ENCODE results near the gene ACOT13. TPM values are rescaled to one million over a fixed set of nuclear protein-coding genes. Genes with fewer than 3 reads are reported as not detected.
"Not testable (repeated sequence)": the region's sequence is repeated elsewhere in the genome, so short reads cannot be mapped to it uniquely, and the experiment has no call there.

ACOT13 gene
- polyA plus RNA-seq (2012; ENCODE audit: insufficient read depth, insufficient read length): 103 TPM

GRCh38 chr6:24666641-24667377 is at the start of gene ACOT13, which contains the start of gene TDP2:
ACOT13 (plus strand) TSS chr6:24667077; CDS start chr6:24667264, 187 bp downstream.
TDP2 (minus strand) TSS chr6:24666899; CDS start chr6:24666862, 37 bp downstream.
- peak; percentile 97 for DNase-seq (ENCODE audit: low read depth, low spot score)
- H3K4me3 ChIP-seq (ENCODE audit: low read length): peak within 1 kb of the TSS; percentile 99

GRCh38 chr6:24619661-24620060 is 47.2 kb upstream of the ACOT13 start:
- no peak for DNase-seq (ENCODE audit: low read depth, low spot score)

GRCh38 chr6:24620637-24621036 is 46.2 kb upstream of the ACOT13 start:
- H3K4me3 ChIP-seq (ENCODE audit: low read length): no peak overlapping the region
- DNase-seq (ENCODE audit: low read depth, low spot score): no peak

More at GRCh38 chr6:24619661-24620060, 47.2 kb upstream of the ACOT13 start:
- H3K4me3 ChIP-seq (ENCODE audit: low read length): no peak overlapping the region

DNA sequence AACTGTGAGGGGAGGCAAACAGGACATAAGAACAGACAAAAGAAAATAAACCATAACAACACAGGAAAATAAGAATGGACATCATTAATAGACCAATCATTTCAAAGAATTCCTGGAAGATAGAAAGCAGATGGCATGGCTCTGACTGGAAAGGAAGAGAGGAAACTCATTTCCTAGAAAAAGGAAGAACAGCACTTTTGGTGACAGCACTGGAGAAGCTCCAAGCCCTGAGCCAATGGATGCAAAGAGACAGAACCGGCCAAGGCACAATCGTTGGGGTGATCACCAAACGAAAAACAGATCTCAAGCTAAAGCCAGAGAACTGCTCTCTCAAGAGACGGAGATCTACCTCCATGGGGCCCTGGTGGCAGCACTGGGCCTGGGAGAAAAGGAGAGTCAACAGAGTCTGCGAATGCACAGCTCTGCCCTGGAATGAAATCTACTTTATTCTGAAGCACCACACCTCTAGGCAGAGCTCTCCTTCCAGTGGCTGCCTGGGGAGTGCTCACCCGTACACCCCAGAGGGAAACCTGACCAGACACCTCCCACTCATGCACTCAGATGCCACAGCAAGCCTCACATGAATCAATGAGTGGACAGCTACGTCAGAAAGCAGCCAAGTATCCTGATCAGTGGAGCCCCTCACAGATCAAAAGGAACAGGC is 45.1 kb upstream of the ACOT13 start:
- H3K4me3 ChIP-seq (ENCODE audit: low read length): no peak overlapping the region
- DNase-seq (ENCODE audit: low read depth, low spot score): no peak

DNA sequence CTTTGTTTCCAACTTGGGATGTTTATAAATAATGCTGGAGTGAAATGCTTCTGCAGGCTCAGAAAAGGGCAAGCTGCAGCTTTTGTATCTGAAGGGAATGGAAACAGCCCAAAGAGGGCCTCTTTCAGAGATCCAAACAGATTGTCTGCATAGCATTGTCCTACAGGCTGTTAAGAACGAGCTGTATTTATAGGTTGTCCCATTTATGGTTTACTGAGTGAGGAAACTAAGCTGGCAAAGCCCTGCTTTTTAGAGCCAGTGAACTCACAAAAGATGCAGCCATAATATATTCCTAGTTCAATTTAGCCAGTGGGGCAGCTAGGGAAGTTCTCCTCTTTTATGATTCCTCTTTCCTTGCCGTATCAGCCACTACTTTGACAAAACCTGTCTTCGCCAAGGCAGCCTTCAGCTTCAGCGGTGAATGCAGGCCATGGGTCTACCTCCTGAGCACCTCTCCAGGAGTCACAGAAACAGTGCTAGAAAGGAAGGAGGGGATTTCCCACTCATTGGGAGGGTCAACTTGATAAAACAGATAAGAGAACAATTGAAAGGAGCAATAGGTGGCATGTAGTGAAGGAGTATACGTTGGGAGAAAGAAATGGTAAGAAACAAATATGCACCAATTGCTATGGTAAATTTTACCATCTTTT is 35.9 kb upstream of the ACOT13 start:
- no peak for DNase-seq (ENCODE audit: low read depth, low spot score)
- H3K4me3 ChIP-seq (ENCODE audit: low read length): no peak overlapping the region

DNA sequence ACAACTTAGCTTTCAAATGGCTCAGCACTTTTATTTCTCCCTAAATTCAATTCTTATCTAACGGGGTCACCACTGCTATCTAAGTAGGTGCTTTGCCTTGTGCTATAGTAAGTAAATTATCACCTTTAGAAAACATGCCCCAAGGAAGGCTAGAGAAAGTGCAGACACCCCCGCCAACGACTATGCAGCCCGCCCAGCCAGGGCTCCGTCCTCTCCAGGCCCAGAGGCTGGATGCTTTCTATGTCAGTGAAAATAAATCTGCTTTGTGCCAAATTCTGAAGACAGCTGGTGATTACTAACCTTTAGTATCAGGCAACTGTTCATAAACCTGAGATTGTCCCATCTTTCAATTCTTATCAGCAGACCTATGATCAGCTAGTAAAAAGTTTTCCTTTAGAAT is 35.2 kb upstream of the ACOT13 start:
- no peak overlapping the region for H3K4me3 ChIP-seq (ENCODE audit: low read length)
- no peak for DNase-seq (ENCODE audit: low read depth, low spot score)

DNA sequence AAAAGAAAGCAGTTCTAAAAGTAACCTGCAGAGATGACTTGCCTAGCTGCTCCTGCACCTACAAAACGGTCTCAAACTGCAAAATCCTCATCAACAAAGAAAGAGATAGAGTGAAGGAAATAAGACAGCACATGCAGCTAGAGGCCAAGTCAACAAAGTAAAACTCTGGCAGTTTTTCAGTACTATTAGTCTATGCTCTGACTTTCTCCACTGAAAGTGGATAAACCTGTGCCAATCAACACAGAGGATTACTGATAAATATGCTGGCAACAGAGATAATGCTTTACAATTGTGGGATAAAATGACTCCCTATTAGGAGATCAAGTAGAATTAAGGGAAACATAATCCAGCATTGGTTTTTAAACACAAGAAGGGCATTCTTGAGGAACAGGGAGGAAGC is 34.3 kb upstream of the ACOT13 start:
- no peak overlapping the region for H3K4me3 ChIP-seq (ENCODE audit: low read length)
- no peak for DNase-seq (ENCODE audit: low read depth, low spot score)

DNA sequence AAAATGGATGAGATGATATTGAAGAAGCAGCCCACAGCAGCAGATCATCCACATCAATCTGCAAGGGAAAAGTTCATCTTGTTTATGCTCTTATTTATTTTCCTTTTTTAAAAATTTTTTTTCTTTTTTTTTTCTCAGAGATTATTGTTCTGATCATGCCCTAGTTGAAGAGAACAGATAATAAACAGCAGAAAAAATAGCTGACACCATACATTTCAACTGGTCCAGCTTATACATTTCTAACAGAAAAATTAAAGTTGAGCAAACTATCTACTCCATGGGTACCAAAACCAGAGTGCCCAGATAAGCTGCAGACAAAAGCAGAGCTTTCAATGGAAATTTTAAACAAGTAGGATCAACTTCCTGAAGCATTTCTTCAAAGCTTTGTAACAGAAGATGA is 30.2 kb upstream of the ACOT13 start:
- no peak for DNase-seq (ENCODE audit: low read depth, low spot score)
- H3K4me3 ChIP-seq (ENCODE audit: low read length): no peak overlapping the region

GRCh38 chr6:24640166-24640565 is 26.7 kb upstream of the ACOT13 start:
- no peak overlapping the region for H3K4me3 ChIP-seq (ENCODE audit: low read length)
- DNase-seq (ENCODE audit: low read depth, low spot score): no peak

DNA sequence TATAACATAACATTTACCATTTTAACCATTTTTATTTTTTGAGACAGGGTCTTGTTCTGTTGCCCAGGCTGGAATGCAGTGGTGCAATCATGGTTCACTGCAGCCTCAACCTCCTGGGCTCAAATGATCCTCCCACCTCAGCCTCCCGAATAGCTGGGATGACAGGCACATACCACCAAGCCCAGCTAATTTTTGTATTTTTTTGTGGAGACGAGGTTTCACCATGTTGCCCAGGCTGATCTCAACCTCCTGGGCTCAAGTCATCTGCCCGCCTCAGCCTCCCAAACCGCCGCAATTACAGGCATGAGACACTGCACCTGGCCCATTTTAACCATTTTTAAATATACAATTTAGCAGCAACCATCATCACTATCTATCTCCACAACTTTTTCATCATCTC is 26.2 kb upstream of the ACOT13 start:
- not testable (repeated sequence) for H3K4me3 ChIP-seq (ENCODE audit: low read length); DNase-seq (ENCODE audit: low read depth, low spot score)

DNA sequence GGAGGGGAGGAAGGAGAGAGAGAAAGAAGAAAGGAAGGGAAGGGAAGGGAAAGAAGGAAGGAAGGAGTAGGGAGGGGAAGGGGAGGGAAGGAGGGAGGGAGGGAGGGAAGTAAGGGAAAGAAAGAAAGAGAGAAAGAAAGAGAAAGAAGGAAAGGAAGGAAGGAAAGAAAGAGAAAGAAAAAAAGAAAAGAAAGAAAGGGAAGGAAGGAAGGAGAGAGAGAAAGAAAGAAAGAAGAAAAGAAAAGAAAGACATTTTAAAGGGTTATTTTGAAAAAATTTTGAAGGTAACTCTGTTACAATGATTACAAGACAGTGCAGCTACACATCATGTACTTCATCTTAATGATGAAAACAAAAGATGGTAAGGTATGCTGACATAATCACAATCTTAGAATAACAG is 24.8 kb upstream of the ACOT13 start:
- no peak for DNase-seq (ENCODE audit: low read depth, low spot score)
- H3K4me3 ChIP-seq (ENCODE audit: low read length): no peak overlapping the region

GRCh38 chr6:24643920-24644319 is 23.0 kb upstream of the ACOT13 start:
- DNase-seq (ENCODE audit: low read depth, low spot score): no peak
- H3K4me3 ChIP-seq (ENCODE audit: low read length): no peak overlapping the region

- no peak overlapping the region for H3K4me3 ChIP-seq (ENCODE audit: low read length)
- DNase-seq (ENCODE audit: low read depth, low spot score): no peak
These were observed 22.5 kb upstream of the ACOT13 start for GRCh38 chr6:24644377-24644776.

DNA sequence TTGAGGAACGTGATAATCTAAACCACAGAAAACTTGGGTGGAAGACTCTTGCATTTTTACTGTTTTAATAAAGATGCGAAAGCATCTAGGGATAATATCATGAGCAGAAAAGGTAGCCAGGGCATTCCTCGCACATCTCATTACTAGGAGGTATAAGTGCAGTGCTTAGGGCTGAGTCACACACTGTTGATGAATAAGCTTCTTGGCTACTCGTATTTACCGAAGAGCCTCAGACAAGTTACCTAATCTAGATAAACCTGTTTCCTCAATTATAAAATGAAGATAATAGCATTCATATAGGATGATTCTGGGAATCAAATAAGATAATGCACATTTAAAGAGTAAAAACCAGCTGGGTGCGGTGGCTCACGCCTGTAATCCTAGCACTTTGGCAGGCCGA is 20.1 kb upstream of the ACOT13 start:
- no peak overlapping the region for H3K4me3 ChIP-seq (ENCODE audit: low read length)
- DNase-seq (ENCODE audit: low read depth, low spot score): no peak

DNA sequence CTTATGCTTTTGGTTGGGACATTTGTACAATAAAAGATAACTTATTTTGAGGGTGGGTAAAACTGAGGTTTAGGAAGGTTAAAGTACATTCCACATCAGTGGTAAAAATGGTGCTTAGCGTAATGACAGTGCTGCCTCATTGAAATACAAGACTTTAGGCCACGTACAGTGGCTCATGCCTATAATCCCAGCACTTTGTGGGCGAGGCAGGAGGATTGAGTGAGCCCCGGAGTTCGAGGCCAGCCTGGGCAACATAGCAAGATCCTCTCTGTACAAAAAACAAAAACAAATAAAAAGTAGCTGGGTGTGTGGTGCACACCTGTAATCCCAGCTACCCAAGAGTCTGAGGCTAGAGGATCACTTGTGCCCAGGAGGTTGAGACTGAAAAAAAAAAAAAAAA is 18.6 kb upstream of the ACOT13 start:
- DNase-seq (ENCODE audit: low read depth, low spot score): no peak
- H3K4me3 ChIP-seq (ENCODE audit: low read length): no peak overlapping the region

- no peak for DNase-seq (ENCODE audit: low read depth, low spot score)
- no peak overlapping the region for H3K4me3 ChIP-seq (ENCODE audit: low read length)
These were observed 17.2 kb upstream of the ACOT13 start for GRCh38 chr6:24649691-24650090.

GRCh38 chr6:24650365-24650764 is 16.5 kb upstream of the ACOT13 start:
- no peak overlapping the region for H3K4me3 ChIP-seq (ENCODE audit: low read length)
- no peak for DNase-seq (ENCODE audit: low read depth, low spot score)

DNA sequence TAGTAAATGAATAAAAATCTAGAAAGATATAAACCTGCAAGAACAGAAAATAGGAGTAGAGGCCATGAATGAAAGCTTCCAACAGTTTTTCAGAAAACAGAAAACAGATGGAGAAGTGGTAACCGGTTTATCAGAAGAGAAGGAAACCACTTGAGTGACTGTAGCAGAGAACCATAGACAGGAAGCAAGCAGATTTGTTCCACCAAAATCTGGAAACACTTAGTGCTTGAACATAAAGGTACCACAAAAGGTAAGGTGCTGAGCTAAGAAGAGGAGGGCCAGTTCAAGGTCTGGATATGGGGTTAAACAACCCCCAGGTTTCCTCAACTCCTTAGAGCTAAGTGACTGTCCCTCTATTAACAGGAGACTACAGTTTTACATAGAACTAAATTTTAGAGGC is 11.7 kb upstream of the ACOT13 start:
- H3K4me3 ChIP-seq (ENCODE audit: low read length): no peak overlapping the region
- DNase-seq (ENCODE audit: low read depth, low spot score): peak; percentile 45

DNA sequence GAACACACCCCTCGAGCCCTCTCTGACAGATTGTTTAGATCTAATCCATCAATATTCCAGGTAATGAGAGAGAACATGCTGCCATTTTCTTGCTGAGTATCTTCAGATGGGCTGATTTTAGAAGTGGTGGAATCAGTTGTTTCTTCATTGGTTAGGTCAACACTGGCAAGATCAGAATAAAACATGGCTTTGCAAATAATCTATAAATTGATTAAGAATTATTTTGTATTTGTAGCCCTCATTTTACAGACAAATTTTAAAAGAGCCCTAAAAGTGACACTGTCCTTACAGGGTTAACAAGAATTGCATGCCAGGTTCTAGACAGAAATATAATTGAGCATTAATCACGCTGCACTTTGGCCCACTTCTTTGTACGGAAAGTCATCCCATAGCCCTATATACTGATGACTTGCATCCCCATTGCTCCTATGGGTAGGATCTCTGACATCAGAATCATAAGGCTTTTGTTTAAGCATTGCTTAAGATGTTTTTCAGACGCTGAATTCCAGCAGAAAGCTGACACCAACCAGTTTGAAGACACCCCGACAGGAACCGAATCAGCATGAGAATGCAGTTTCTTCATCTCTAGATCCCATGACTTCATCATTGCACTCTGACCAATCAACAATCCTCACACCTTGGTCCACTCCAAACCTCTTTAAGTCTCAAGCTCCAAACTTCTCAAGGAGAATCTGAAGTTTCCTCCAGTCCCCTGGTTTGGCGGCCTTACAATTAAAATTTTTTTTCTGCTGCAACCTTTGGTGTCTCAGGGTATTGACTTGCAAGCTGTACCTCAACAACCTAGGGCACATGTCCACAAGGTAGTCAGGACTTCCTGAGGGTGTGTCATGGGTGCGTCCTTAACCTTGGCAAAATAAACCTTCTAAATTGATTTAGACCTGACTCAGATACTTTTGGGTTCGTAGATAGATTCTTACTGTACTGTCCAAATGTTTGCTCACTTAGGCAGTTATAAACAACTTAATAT is 8.0 kb upstream of the ACOT13 start:
- DNase-seq (ENCODE audit: low read depth, low spot score): no peak
- H3K4me3 ChIP-seq (ENCODE audit: low read length): no peak overlapping the region
